Activated T-helper 1 cell treated with Interleukin-2 at 50 U/mL for 16 hours (primary cell): Measurements from ENCODE around the gene CYB5B.

ENCODE experiments used
- DNase-seq: peaks from one replicate; pipeline ENCODE4 v3.0.0-alpha.2; 2020; ENCODE audit warnings: low read depth

Gene CYB5B

DNA sequence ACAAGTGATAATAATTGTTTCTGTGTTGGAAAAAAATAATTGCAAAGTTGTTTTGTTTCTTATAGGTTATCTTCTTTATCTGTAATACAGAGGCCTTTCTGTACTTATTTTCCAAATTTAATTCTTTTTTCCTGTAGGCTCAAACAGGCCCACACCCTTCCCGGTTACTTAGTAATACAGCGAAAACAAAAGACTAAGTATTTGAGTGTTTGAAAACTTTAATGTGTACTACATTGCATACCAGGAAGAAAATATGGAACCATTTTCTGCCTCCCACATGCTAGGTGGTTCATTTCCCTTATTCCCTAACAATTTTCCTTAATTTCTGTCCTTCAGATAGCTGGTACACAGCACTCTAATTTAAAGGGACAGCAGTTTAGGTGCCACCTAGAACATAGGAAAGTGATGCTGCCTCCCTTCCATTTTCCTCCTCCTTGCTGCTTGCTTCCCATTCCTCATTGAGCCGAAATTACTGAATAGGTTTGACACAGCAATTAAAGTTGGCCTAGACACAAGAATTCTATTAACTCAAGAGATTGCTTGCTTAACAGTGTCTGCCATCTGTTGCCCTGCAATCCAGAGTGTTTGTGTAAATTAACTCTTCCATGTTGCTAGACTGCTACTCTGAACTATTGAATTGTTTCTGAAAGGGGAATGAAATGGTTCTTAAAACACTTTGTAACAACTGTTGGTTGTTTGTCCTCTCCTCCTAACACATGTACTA, 24.2 kb downstream of the CYB5B start:
- no peak for DNase-seq

DNA sequence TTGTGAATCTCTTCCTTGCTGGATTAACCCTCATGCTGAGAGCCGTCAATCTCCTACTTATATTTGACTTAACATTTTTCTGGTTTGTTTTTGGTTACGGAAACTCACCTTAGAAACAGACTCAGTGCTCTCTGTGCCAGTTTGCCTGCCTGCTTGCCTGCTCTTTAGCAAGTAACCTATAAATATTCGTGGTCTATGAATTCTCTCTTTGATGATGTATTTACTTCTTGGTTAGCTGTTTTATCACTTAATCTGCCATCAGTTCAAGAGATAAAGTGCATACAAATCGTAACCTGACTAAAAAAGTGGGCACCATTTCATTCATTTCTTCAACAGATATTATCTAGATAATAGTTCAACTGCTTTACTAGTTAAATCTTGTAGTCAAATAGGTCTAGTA, 26.7 kb downstream of the CYB5B start:
- no peak for DNase-seq

DNA sequence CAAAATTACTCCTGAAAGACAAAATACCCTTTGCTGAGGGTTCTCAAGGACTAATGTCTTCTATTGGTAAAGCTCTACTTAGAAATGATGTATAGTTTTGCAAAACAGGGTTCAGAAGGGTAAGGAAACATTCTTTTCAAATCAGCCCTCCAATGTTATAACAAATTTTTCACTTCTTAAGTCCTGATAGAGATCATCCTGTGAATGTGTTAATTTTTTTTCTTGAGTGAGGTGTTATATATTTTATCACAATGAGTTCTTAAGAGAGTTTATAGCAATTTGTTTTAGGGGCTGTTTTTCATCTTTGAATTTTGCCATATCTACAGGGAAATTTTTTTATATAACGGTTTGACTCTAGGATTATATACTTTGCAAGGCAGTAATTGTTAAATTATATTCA, 29.5 kb downstream of the CYB5B start:
- DNase-seq, result no peak

DNA sequence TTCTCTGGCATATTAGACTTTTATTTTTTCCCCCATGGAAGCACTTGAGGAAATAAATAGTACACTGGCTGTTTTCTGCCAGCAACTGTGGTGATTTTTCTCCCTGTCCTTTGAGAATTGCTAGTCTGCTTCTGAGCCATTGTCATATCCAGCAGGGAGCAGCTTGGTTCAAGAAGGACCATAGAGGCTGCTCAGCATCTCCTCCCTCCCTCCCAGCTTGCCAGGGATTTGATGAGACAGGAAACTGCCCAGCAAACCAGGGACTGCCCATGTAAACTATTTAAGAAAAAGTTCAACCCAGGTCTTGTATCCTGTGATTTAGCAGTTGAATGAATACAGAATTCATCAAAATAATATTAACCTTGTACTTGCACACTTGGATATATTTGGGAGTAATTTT, 39.5 kb downstream of the CYB5B start:
- no peak for DNase-seq

GRCh38 chr16:69465083-69465721, 40.8 kb downstream of the CYB5B start:
- DNase-seq, result no peak

- DNase-seq, result no peak
Observed at GRCh38 chr16:69465881-69466280, 41.5 kb downstream of the CYB5B start.

DNA sequence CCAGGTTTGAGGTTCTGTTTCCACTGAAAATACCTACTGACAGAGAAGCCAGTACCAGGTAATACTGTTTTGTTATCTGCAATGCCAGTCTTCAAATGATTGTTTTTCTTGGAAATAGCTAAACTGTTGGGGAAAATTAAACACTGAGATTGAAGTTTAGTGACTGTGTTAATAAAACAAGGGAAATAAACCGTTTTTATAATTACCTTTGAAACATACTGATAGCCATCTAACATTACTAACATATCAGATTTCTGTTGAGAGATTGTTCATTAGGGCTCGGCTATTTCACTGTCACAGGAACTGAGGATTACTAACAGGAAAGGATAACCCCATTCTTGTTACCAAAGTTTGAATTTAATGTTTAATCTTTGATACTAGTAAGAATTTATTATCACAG, 42.1 kb downstream of the CYB5B start:
- no peak for DNase-seq

- no peak for DNase-seq
Observed at GRCh38 chr16:69467080-69467479, 42.7 kb downstream of the CYB5B start.

- no peak for DNase-seq
Observed at GRCh38 chr16:69467531-69468204, 43.2 kb downstream of the CYB5B start.

DNA sequence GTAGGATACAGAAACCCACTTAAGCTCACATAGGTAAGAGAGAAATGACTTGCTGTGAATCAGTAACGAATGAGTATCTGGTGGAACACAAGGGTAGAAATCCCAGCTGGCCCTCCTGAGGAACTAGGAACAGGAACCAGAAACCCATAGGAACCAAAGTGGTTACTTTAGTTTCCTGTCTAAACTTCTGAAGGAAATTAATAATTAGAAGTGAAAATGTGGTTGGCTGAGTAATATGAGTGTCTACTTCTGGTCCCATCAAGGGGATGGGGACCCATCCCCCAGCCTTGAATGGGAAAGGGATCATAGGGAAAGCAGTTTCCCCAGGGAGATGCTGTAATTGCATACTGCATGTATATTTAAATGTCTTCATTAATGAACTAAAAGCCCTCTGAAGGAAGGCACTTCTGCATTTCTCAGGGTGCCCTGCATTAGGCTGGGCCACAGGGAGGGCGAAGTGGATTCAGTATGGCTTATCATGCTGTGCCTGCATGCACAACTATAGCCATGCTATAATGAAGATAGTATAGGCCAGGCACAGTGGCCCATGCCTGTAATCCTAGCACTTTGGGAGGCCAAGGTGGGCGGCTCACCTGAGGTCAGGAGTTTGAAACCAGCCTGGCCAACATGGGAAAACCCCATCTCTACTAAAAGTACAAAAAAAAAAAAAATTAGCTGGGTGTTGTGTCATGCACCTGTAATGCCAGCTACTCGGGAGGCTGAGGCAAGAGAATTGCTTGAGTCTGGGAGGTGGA, 45.6 kb downstream of the CYB5B start:
- DNase-seq, result no peak

GRCh38 chr16:69471121-69471520, 46.7 kb downstream of the CYB5B start:
- DNase-seq, result no peak

DNA sequence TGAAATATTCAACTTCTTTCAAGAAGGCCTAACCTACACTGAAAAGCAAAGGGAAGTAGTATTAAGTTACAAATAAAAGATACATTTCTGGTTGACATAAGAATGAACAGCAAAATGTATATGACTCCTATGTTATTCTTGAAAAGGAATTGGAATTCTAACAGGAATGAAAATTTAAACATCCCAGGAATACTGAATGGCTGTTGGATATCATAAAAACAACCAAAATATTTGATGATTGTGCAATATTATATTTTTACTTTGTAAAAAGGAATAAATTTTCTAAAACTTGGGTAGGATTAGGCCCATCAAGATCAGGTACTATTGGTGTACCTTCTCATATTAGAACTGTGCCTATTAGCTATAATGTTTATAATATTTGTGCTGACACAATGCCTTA, 50.0 kb downstream of the CYB5B start:
- no peak for DNase-seq

GRCh38 chr16:69476920-69477443, 52.6 kb downstream of the CYB5B start:
- no peak for DNase-seq

- no peak for DNase-seq
Observed at GRCh38 chr16:69477546-69477945, 53.1 kb downstream of the CYB5B start.

GRCh38 chr16:69478685-69479084, 54.3 kb downstream of the CYB5B start:
- DNase-seq, result no peak

DNA sequence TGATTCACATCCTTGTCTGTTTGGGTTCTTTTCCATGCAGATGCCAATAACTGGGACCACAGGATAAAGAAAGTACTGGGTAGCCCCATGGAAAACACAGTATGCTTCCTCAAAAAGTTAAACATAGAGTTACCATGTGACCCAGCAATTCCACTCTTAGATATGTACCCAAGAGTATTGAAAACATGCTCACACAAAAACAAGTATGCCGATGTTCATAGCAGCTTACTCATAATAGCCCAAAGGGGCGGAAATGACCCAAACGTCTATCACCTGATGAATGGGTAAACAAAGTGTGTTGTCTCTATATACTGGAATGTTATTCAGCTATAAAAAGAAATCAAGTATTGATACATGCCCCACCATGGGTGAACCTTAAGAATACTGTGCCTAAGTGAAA, 55.4 kb downstream of the CYB5B start:
- DNase-seq, result no peak

- DNase-seq, result no peak
Observed at GRCh38 chr16:69481901-69482341, 57.5 kb downstream of the CYB5B start.

DNA sequence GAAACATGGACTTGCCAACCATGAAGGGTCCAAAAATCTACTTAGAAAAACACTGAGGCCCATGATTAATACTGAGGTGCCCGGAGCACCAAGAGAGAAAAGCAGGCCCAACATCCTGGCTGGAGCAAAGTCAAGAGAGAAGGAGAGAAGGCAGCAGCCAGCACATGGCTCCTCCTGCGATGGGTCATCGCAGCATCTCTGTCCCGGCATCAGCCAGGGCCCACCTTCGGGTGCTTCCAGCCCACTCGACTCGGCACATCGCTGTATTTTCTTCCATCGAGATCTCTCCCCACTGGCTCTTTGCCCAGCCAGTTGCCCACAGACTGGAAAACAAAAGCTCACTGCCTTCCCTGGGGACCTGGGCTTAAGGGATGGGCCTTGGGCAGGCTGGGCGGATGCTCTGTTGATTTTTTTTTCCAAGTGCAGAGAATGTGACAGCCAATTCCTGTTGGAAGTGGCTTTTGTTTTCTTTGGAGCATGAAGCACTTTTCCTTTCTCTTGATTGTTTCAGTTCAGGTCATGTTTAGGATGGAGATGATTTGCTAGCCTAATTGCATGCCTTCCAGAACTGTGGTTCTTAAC, 58.1 kb downstream of the CYB5B start:
- DNase-seq, result no peak

- DNase-seq, result no peak
Observed at GRCh38 chr16:69483611-69484010, 59.2 kb downstream of the CYB5B start.

DNA sequence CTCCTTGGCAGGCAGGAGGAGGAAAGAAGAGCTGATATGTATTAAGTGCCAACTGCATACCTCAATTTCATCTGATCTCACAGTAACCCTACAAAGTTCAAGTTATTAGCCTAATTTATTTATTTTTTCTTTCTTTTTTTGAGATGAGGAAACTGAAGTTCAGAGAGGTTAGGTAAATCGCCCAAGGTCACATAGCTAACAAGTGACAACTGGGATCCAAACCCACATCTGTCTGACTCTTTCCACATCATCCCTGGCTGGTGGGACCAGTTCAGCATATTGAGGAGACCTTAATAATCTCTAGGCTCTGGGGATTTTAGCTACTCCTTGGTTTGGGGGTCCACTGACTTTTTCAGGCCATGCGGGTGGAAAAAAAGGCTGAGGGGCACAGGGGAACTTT, 60.9 kb downstream of the CYB5B start:
- DNase-seq, result no peak

GRCh38 chr16:69485816-69486215, 61.4 kb downstream of the CYB5B start:
- DNase-seq, result no peak

- no peak for DNase-seq
Observed at GRCh38 chr16:69486272-69486671, 61.9 kb downstream of the CYB5B start.
